ELR (cell line): Measurements from ENCODE around the gene GNAQ.

Experiments
- DNase-seq: peaks from one replicate; pipeline ENCODE4 v3.0.0-alpha.2; 2015; ENCODE audit warnings: low read depth

The GNAQ gene

DNA sequence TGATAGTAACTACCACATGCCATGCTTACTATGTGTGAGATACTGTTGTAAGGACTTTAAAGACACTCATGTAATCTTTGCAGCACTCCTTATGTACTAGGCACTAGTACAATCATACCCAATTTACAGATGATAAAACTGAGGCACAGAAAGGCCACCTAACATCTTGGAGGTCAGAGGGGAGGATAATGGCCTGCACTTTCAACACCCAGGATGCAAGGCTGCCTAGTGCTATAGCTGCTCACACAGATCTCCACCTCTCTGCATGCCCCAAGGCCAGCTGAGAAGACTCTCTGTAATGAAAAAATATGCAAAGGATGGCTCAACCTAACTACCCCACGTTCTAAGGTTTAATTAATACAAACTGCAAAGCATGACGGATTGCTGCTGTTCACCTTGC, 57.2 kb downstream of the GNAQ start:
- DNase-seq = no peak

DNA sequence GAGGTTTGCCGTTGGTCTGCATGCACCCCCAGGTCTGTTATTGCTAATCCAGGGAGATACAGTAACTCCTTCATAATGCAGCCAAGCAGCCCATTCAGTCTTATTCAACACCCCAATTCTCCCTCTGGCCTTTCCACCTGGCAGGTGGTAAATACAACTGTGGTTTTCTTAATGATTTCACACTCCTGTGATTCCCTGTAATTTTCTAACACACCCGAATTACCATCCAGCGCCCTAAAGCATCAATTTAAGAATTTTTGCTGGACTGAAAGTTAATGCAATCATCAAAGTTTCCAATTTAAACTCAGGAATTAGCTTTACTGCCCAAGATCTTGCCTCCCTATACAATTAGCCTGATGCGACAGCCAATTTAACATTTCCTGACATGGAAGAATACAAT, 62.5 kb downstream of the GNAQ start:
- DNase-seq = no peak

DNA sequence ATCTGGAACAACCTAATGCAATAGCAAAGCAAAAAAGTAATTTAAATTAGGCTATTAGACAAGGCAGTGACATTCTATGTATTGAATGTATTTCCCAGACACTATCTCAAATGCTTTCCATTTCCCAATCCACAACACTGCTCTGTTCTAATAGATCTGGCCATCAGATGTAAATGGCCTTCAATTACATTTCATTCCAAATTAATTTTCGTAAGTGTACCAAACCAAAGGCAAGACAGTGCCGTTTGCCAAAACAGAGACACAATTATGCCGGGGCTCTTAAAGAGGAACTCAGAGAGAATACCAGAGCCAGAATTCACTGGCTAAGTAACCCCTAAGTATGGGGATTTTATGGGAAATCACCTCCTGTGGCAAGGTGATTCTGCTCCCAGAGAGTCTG, 63.1 kb downstream of the GNAQ start:
- no peak for DNase-seq

DNA sequence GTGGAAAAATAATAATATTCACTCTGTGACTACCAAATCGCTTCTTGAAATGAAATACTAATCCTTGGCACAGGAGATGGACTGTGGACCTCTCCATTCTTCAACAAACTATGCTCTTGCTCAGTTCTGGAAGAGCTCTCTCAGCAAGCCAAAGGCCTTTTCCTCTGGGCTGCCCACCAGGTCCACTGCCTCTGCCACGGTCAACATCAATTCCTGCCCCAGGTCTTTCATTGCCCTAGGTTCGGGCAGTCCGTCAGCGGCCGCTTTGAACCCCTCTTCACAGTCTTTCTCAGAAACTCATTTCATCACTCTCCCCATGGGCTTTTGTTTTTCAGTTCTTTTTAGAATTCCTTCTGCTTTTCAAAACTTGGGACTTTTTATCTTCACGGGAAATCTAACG, 64.9 kb downstream of the GNAQ start:
- no peak for DNase-seq

DNA sequence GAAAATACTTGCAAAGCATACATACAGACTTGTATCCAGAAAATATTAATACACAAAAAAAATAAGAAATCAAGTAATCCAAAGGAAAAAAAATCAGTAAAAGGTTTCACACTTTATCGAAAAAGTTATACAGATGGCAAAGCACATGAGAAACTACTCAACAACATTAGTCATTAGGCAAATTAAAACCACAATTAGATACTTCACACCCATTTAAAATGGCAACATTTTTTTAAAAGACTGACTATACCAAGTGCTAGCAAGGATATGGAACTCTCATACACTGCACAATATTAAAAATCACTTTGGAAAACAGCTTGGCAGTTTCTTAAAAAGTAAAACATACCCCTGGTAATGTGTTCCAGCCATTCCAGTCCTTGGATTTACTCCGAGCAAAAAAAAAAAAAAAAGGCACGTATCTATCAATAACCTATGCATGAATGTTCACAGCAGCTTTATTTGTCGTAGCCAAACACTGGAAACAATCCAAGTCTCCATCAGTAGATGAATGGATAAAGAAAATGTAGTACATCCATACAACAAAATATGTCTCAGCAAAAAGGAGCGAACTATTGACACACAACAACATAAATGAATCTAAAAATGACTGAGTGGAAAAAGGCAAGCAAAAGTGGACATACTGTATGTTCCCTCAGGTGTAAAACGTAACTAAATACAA, 66.0 kb downstream of the GNAQ start:
- no peak for DNase-seq

DNA sequence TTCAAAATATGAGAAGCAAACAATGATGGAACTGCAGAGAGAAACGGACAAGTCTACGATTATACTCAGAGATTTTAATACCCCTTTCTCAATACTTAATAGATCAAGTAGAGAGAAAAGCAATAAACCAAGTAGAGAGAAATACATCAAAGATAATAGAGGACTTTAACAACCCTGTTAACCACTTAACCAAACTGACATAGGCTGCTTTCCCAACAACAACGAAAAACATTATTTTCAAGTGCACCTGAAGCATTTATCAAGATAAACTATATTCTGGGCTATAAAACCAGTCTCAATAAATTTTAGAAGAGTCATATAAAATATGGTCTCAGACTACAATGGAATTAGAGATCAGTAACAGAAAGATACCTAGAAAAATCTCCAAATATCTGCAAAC, 67.4 kb downstream of the GNAQ start:
- no peak for DNase-seq

DNA sequence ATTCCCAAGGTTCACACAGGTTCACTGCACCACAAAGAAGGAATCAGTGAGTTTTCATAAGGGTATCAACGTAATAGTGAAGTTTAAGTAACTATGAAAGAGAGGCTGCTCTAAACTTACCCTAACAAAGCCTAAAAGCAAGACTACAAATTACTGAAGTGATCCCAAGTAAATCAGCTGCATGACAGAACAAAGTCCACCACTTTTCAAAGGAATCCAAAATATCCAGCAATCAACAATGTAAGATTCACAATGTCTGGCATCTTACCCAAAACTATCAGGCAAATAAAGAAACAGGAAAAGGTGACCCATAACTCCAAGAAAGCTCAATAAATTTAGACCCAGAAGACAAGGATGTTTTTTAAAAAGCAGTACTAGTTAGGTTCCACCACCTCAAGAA, 70.1 kb downstream of the GNAQ start:
- DNase-seq = no peak

DNA sequence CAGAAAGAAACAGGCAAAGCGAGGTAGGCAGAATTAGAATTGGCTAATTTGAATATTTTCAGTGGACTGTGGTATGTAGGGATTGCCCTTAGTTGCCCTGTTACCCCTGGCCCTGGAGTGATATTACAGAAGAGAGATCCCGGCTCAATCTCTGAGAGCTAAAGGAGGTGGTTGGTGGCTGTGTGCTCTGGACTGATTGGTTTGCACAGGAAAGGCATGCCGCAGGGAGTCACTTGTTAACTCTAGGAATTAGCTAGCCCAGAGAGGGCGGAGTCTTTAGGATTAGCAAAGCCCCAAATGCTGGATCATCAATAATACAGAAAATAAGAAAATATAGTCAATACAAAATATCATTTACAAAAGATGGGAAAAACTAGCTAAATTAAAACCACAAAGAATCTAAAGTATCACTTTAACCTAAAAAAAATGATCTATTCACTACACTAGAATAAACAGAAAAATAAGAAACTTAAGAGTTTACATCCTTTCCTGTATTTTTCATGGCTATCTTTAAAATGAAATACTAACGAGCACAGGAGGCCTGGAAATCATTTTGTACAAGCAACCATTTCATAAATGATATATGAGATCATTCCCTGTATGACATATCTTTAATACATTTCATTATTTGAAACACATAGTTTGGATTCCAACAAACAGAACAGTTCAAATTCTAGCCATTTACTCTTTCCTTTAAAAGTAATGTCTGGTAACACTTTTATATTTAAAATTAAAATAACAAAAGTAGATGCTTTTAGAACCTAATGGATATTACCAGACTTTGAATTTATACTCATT, 71.1 kb downstream of the GNAQ start:
- DNase-seq = no peak

DNA sequence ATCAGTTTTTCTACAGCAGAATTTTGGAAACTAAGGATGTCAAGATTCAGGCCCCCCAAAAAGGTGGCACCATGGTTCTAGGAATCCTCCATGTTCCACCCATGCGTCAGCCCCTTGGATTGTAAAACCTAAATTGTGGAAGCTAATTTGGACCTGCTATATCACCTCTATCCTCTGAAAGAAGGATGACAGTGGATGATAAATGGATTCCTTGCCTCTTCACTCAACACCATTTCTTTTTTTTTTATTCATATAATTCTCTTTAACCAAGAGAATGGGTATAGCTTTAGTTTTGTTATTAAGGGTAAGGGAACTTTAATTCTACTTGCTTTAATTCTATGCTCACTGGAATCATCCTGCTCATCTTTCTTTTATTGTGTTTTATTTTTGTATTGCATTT, 71.8 kb downstream of the GNAQ start:
- DNase-seq = no peak

DNA sequence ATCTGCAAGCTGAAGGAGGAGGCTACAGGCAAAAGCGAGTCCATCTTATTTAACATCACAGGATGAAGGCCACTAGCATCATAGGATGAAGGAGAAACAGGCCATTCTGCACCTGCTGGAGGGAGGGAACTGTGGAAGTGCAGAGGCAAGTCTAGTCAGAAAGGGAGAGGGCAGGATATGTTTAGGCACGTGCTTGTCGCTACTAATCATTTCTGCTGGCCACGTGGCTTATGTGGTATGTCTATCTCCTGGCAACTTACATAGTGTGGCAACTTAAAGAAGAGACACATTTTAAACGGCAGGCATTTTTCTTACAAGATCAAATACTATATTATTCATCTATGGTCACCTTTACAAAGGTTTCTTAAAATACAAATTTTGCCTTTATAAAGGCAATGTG, 74.0 kb downstream of the GNAQ start:
- DNase-seq = no peak

DNA sequence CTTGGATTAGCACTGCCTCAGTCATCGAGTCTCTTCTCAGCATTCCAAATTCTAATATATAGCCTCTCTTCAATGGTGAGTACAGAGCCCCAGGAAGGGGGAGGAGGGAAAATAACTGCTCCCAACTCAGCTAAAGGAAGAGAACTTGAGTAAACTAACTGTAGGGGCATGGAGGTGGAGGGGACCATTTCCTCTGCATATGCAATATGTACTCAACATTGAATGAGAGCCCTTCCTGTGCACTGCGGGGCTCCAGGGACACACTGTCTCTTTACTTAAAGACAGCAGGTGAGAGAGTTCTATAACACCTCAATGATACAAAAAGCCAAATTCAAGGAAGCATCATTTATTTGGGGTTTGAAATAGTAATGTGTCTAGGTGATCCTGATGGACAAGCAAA, 75.1 kb downstream of the GNAQ start:
- DNase-seq = no peak

DNA sequence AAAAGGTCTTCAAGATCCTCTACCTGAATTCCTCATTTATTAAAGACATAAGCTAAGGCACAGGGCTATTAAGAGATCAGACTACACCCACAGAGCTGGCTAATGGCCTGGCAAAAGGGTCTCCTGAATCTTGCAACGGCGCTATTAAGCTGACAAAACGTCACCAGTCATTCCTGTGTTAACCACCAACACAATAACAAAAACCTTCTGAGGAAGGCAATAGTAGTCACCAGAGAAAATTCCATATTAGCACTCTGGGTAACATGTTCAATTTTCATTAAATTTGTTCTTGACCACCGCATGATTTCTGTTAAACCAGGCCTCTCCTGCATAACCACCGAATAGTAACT, 77.0 kb downstream of the GNAQ start:
- DNase-seq = no peak

DNA sequence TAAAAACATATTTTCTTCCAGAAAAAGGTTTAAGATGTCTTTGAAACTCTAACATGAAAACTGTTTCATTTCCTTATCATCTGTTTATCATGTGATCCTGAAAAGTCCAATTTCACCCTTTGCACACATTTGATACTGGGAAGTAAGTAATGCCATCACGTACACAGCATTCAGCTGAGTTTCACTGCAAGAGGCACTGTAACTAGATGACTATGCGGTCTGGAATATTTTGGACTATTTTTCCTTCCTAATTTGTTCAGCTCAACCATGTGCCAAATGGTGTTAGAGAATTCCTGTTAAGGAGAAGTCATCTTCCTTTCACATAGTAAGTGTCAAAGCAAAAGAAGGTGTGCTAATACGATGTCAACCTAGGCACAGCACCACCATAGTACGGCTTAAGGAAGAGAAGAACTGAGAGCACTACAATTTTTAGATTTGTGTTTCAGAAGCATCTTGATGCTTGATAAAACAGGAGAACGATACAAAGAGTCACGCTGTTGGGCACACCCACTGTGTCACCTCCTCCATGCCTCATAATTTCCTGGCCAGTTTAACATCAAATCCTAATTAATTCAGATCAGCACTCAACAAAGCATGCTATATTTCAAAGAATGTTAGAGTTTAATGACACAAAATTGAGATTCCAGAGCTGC, 77.5 kb downstream of the GNAQ start:
- no peak for DNase-seq

DNA sequence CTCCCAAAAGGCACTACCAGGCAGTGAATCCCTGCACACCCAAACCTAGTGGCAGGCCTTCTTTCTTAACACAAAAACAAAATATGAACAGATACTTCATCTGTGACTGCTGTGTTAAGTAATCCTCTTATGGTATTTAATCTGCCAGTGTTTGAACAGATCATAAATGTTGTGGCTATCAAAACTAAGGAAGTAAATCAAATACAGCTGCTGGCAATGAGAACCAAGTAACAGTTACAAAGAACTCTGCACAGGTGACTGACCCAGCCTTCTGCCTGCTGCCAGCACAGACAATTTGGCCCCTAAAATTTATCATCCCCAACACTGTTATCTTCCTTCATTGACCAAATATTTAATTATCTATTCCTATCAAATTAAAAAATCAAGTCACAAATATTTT, 78.0 kb downstream of the GNAQ start:
- no peak for DNase-seq

DNA sequence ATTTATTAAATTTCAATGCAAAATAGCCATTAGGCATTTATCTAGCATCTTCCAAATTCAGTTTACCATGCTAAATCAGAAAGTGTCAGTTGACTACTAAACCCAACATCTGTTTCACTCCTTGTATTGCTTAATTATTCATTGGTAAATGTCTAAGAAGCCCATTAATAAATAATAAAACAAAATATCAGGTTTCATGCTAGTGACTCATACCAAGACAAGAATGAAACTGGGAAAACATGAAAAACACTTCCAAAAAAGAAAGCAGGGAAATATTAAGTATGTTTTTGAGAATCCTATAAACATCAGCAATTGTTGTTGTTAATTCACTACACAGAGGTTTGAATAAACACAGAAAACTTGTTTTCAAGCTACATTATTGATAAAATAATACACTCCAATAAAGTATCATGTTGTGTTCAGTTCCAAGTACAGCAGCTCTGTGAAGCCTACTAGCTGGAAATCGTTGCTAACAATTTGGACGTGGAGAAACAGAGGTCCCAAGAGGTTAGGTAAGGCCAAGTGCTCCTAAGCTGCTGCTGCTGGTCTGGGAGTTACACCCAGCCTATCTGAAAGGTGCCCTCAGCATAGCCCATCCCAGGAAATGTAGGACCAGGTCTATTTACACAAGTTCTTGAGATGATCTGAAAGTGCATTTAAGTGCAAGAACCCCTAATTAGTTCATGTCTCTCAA, 78.8 kb downstream of the GNAQ start:
- peak; percentile 65 for DNase-seq

DNA sequence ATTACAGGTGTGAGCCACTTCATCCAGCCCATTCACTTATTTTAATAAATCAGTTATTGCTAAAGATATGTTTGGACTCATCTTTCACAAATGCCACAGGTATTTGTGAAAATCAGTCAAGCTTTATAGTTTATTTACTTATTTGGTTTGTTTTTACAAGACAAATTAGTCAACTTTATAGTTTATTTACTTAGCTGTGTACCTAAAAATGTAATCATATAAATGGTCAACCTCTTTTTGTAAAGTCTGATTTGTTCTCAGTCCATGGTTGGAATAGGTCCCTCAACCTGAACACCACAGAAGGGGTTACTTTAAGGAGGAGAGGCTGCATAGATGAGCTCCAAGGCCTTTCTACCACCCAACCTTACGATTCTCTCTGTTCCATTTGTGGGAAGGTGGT, 80.2 kb downstream of the GNAQ start:
- no peak for DNase-seq

DNA sequence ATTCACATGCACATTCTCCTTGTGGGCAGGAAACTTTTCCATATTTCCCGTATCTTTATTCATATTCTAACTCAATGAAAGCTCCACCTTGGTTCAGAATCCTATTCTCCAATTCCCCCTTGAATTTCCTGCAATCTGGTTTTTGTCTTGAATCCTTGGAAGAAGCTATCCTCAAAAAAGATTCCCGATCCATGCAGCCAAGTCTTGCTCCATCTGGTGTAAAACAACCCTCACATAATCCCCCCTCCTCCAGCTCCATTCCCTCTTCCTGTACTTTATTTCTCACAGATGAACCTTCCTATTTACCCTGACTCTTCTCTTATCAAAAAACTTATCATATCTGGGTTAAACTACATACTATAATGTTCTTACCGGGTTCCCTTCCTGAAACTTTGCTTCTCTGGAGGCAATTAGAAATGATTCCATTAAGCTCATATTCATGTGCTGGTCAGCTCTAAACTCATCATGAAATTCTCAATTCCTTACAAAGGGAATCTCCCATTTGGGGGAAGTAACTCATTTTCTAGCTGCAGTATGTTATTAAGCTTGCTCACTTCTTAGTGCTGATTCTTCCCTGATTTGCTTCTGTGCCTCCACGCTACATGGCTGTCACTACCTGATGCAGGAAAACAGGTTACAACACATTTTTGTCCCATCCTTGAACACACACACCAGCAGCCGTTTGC, 81.7 kb downstream of the GNAQ start:
- DNase-seq = no peak

DNA sequence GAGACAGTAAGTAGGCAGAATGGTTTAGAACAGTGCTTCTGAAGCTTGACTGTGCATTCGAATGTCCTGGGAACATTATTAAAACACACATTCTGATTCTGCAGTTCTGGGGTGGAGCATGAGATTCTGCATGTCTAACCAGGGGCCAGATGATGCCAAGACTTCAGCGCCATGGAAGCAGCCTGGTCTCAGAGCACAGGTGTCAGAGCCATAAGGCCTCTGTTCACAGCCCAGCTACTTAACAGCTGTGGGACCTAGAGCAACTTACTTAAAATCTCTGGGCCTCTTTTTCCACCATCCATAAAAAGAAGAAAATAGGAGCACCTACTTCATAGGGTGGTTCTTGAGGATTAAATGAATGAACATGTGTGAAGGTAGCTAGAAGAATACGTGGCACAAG, 84.0 kb downstream of the GNAQ start:
- DNase-seq = no peak

DNA sequence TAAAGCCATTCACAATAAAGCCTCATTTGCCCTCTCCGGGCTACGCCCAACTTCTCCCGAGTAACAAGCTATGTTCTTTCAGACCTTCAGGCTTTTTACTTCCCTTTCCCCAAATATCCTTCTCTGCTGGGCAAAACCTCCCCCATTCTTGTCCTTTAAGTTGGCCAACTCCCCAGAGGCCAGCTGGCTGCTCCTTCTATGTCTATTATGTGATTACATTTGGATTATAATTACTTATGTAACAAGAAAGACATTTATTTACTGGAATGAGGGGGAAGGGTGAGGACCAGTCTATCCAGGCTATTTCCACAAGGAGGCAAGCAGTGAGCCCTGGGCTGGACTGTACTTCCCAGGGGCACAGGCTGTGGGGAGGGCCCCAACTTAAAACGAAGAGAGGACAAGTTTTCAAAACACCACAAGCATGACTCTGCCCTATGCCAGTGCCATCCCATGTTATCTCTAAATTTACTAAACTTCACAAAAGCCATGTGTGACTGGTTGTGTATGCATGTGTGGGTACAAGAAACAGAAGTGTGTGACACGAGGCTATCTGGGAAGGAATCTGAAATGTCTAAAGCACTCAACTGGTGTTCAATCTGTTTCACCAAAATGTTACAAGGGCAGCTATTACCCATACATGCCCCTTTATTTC, 84.5 kb downstream of the GNAQ start:
- no peak for DNase-seq

DNA sequence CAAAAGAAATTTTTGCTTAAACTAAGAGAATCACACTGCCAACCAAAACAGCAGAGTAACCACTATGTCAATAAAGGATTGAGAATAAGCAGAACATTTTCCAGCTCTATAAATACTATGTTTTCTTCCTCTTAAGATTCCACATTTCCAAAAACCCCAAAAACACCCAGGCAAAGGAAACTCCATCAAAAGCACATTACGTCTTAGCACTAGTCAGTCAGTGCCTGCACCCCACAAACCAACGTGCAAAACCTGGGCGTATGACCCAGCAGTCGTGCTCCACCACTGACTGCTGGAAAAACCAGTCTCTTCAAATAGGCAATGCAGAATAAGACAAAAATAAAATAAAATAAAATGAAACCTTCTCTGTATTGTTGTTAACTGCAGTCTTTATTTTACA, 85.3 kb downstream of the GNAQ start:
- DNase-seq = no peak

DNA sequence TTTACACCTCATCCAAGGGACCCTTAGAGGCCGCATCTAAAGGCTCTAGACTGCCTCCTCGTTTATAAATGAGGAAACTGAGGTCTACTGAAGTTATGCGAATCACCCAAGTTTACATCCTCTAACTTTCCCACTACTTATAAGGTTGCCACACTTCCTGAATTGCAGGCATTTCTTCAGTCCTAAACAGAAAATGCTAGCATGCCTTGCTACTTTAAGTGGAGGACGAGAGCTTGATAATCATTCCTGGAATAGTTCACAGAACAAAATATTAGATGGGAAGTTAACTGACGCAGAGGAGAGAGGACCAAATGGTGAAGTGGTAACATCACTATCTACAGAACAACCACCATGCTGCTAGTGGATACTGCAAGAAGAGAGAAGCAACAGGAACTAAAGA, 85.8 kb downstream of the GNAQ start:
- no peak for DNase-seq
